Measurements from ENCODE around the gene NAB2.

The NAB2 gene

GRCh38 chr12:57129889-57130288, 41.0 kb downstream of the NAB2 start:
- POLR2A ChIA-PET = interaction anchor here (3.1 kb wide), 1 partner anchor 46 kb away, joined by 17 read pairs; no protein-coding TSS in a partner anchor
- TF ChIP-seq TARDBP (IDR thresholded peaks at IDR 0.05) (no peak), L3MBTL2 (conservative IDR thresholded peaks at IDR 0.05) (no peak), SUZ12 (IDR thresholded peaks at IDR 0.05) (no peak), NFRKB (IDR thresholded peaks at IDR 0.05) (no peak), FOXK2 (IDR thresholded peaks at IDR 0.05) (no peak), ZNF384 (IDR thresholded peaks at IDR 0.05) (no peak)
- CTCF ChIA-PET = interaction anchor here (0.7 to 1.8 kb wide), 4 partner anchors 14 to 44 kb away, joined by 3 to 6 read pairs (median 6); partner anchors contain the start of gene STAT6
- no peak for DNase-seq (ENCODE audit: extremely low spot score)

DNA sequence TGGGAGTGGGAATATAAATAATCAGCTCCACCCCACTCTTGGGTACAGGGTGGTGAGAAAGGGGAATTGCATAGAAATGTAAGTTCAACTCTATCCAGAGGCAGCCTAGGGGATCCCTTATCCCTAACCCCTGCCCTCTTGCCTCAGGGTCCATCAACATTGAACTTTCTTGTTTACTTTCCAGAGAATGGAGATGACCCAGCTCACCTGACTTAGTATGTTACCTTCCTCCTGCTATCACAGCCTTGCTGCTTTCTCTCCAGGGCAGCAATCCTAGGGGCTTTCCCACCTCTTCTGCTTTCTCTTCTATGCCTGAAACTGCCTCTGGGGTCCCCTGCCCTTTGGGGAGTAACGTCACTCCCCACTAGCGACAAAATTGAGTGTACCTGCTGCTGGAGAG, 42.0 kb downstream of the NAB2 start:
- ChIA-PET CTCF (interaction anchor here (1.5 to 1.8 kb wide), 2 partner anchors 19 to 42 kb away, joined by 5 to 6 read pairs; no protein-coding TSS in a partner anchor), POLR2A (no interaction called here)
- no peak for DNase-seq (ENCODE audit: extremely low spot score)
- TF ChIP-seq SUZ12 (IDR thresholded peaks at IDR 0.05) (no peak), SP1 (IDR thresholded peaks at IDR 0.05) (no peak), ARNT (IDR thresholded peaks at IDR 0.05) (no peak), TARDBP (IDR thresholded peaks at IDR 0.05) (no peak), ZNF384 (IDR thresholded peaks at IDR 0.05) (no peak), LEF1 (IDR thresholded peaks at IDR 0.05; ENCODE audit: borderline replicate concordance) (no peak), PKNOX1 (IDR thresholded peaks at IDR 0.05) (no peak), FOXA1 (IDR thresholded peaks at IDR 0.05) (no peak), L3MBTL2 (conservative IDR thresholded peaks at IDR 0.05) (no peak), FOXK2 (IDR thresholded peaks at IDR 0.05) (no peak), ELF4 (IDR thresholded peaks at IDR 0.05) (no peak), CTBP1 (IDR thresholded peaks at IDR 0.05; ENCODE audit: borderline replicate concordance) (no peak), NFRKB (IDR thresholded peaks at IDR 0.05) (no peak), FOXM1 (IDR thresholded peaks at IDR 0.05; ENCODE audit: borderline replicate concordance) (no peak), BHLHE40 (IDR thresholded peaks at IDR 0.05; ENCODE audit: borderline replicate concordance) (no peak)

- DNase-seq (ENCODE audit: extremely low spot score) = no peak
- ChIA-PET POLR2A (no interaction called here), CTCF (interaction anchor here (1.4 kb wide), 1 partner anchor 44 kb away, joined by 5 read pairs; no protein-coding TSS in a partner anchor)
- TF ChIP-seq SUZ12 (IDR thresholded peaks at IDR 0.05) (no peak), L3MBTL2 (conservative IDR thresholded peaks at IDR 0.05) (no peak), ARNT (IDR thresholded peaks at IDR 0.05) (no peak), SP1 (IDR thresholded peaks at IDR 0.05) (no peak), LEF1 (IDR thresholded peaks at IDR 0.05; ENCODE audit: borderline replicate concordance) (no peak), PKNOX1 (IDR thresholded peaks at IDR 0.05) (no peak), HDGF (IDR thresholded peaks at IDR 0.05; ENCODE audit: borderline replicate concordance) (no peak)
Measured at GRCh38 chr12:57131896-57132744, 43.2 kb downstream of the NAB2 start.

DNA sequence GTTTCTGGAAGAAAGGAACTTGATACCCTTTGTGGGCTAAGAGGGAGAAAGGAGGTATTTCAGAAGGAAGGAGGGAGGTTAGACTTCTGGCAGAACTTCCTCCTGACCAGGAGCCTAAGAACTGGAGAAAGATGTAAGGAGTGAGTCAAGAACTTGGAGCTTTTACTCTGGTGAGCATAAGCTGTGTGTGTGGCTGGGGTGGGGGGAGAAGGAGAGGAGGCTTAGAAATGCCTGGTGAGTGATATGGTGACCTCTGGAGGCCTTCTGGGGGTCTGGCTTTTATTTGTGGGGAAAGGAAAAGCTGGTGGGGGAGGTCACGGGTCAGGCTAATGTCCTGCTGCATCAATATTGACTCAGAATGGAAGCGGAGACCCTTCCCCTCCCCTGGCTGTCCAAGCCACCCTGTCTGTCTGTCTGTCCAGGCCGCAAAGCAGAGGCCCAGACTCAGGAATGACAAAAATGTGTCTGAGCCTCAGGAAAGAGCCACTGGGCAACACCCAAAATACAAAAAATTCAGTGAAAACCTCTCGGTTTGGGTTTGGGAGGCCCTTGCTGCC, 44.2 kb downstream of the NAB2 start:
- POLR2A ChIA-PET = no interaction called here
- no peak for DNase-seq (ENCODE audit: extremely low spot score)
- CTCF ChIA-PET = interaction anchor here (1.3 to 1.4 kb wide), 2 partner anchors 9 to 43 kb away, joined by 3 to 5 read pairs; no protein-coding TSS in a partner anchor
- no peak for TF ChIP-seq SUZ12 (IDR thresholded peaks at IDR 0.05)
- no peak for TF ChIP-seq ELF4 (IDR thresholded peaks at IDR 0.05)
- TF ChIP-seq ARNT (IDR thresholded peaks at IDR 0.05) = no peak
- no peak for TF ChIP-seq HDGF (IDR thresholded peaks at IDR 0.05; ENCODE audit: borderline replicate concordance)
- no peak for TF ChIP-seq L3MBTL2 (conservative IDR thresholded peaks at IDR 0.05)
- no peak for TF ChIP-seq PKNOX1 (IDR thresholded peaks at IDR 0.05)
- TF ChIP-seq FOXK2 (IDR thresholded peaks at IDR 0.05) = no peak
- TF ChIP-seq FOXM1 (IDR thresholded peaks at IDR 0.05; ENCODE audit: borderline replicate concordance) = no peak
- TF ChIP-seq TARDBP (IDR thresholded peaks at IDR 0.05) = no peak
- TF ChIP-seq NFRKB (IDR thresholded peaks at IDR 0.05) = no peak

- CTCF ChIA-PET = interaction anchor here (1.3 kb wide), 1 partner anchor 9 kb away, joined by 3 read pairs; no protein-coding TSS in a partner anchor
- POLR2A ChIA-PET = no interaction called here
- TF ChIP-seq HDGF (IDR thresholded peaks at IDR 0.05; ENCODE audit: borderline replicate concordance) (no peak), FOXA1 (IDR thresholded peaks at IDR 0.05) (no peak), L3MBTL2 (conservative IDR thresholded peaks at IDR 0.05) (no peak), TARDBP (IDR thresholded peaks at IDR 0.05) (no peak), BHLHE40 (IDR thresholded peaks at IDR 0.05; ENCODE audit: borderline replicate concordance) (no peak), PKNOX1 (IDR thresholded peaks at IDR 0.05) (no peak), FOXM1 (IDR thresholded peaks at IDR 0.05; ENCODE audit: borderline replicate concordance) (no peak), NFRKB (IDR thresholded peaks at IDR 0.05) (no peak), FOXK2 (IDR thresholded peaks at IDR 0.05) (no peak), SUZ12 (IDR thresholded peaks at IDR 0.05) (no peak), LEF1 (IDR thresholded peaks at IDR 0.05; ENCODE audit: borderline replicate concordance) (no peak), ELF4 (IDR thresholded peaks at IDR 0.05) (no peak), ARNT (IDR thresholded peaks at IDR 0.05) (no peak), CTBP1 (IDR thresholded peaks at IDR 0.05; ENCODE audit: borderline replicate concordance) (no peak), ZNF384 (IDR thresholded peaks at IDR 0.05) (no peak)
- DNase-seq (ENCODE audit: extremely low spot score) = no peak
Measured at GRCh38 chr12:57133916-57134315, 45.0 kb downstream of the NAB2 start.
